GM23338 (cell line): ENCODE measurements around the gene BPIFB2. TPM values are rescaled to one million over a fixed set of nuclear protein-coding genes. Genes with fewer than 3 reads are reported as not detected.

Source experiments
- ATAC-seq: fragments of 200-7000 bp; cut with Tn5 transposase; 3 replicates; pipeline ENCODE4 v1.9.1; 2020
- DNase-seq: peaks from one replicate; pipeline ENCODE4 v3.0.0-alpha.2; 2015; ENCODE audit warnings: low spot score
- H2AFZ ChIP-seq: fragments of 200-600 bp; sonication (generic); 2 replicates; pipeline ENCODE4 v1.8.0; 2016; ENCODE audit warnings: antibody characterized with exemption, mild to moderate bottlenecking, moderate library complexity
- H3F3A ChIP-seq: fragments of 200-600 bp; sonication (generic); replicated peaks from 2 replicates; pipeline ENCODE4 v1.8.0; 2017; ENCODE audit warnings: antibody characterized with exemption, mixed run types, low read depth
- H3K27ac ChIP-seq: fragments of 200-600 bp; sonication (generic); 2 replicates; pipeline ENCODE4 v1.6.1; 2016; ENCODE audit warnings: low read depth
- H3K27me3 ChIP-seq: fragments of 200-600 bp; sonication (generic); 2 replicates; pipeline ENCODE4 v1.8.0; 2016; ENCODE audit warnings: mild to moderate bottlenecking, mixed run types, moderate library complexity; ENCODE audit not compliant: insufficient read depth
- H3K36me3 ChIP-seq: fragments of 200-600 bp; sonication (generic); 2 replicates; pipeline ENCODE4 v1.8.0; 2016; ENCODE audit warnings: mild to moderate bottlenecking; ENCODE audit not compliant: insufficient read depth
- H3K4me1 ChIP-seq: fragments of 200-600 bp; sonication (generic); 2 replicates; pipeline ENCODE4 v1.8.0; 2016; ENCODE audit warnings: mild to moderate bottlenecking, moderate library complexity; ENCODE audit not compliant: insufficient read depth
- H3K4me2 ChIP-seq: fragments of 200-600 bp; sonication (generic); 2 replicates; pipeline ENCODE4 v1.7.1; 2017; ENCODE audit warnings: mixed run types
- H3K4me3 ChIP-seq: fragments of 200-600 bp; sonication (generic); 2 replicates; pipeline ENCODE4 v1.6.1; 2016; ENCODE audit warnings: mixed run types
- H3K79me2 ChIP-seq: fragments of 200-600 bp; sonication (generic); replicated peaks from 2 replicates; pipeline ENCODE4 v1.8.0; 2017; ENCODE audit warnings: mild to moderate bottlenecking; ENCODE audit not compliant: insufficient read depth
- H3K9me2 ChIP-seq: fragments of 200-600 bp; sonication (generic); 2 replicates; pipeline ENCODE4 v1.8.0; 2017; ENCODE audit not compliant: insufficient read depth
- H4K20me1 ChIP-seq: fragments of 200-600 bp; sonication (generic); replicated peaks from 2 replicates; pipeline ENCODE4 v1.8.0; 2017; ENCODE audit warnings: mild to moderate bottlenecking; ENCODE audit not compliant: insufficient read depth
- H3K27ac Mint-ChIP-seq: 2 replicates; pipeline ENCODE4 v1.8.0; 2020; ENCODE audit warnings: inconsistent platforms, mild to moderate bottlenecking, moderate library complexity, mixed read lengths
- H3K27me3 Mint-ChIP-seq: 3 replicates; pipeline ENCODE4 v1.8.0; 2022; ENCODE audit warnings: low read depth, mild to moderate bottlenecking, moderate library complexity, mixed read lengths, inconsistent platforms; ENCODE audit not compliant: insufficient read depth, poor library complexity
- H3K36me3 Mint-ChIP-seq: 3 replicates; pipeline ENCODE4 v1.8.0; 2021; ENCODE audit warnings: low read depth, mild to moderate bottlenecking, inconsistent platforms, moderate library complexity, mixed read lengths
- H3K4me1 Mint-ChIP-seq: 3 replicates; pipeline ENCODE4 v1.8.0; 2020; ENCODE audit warnings: mild to moderate bottlenecking, inconsistent platforms, mixed read lengths
- H3K4me3 Mint-ChIP-seq: 3 replicates; pipeline ENCODE4 v1.8.0; 2021; ENCODE audit warnings: moderate library complexity, mild to moderate bottlenecking, inconsistent platforms, mixed read lengths
- H3K9me3 Mint-ChIP-seq: 3 replicates; pipeline ENCODE4 v1.8.0; 2020; ENCODE audit warnings: moderate library complexity, mild to moderate bottlenecking, inconsistent platforms, mixed read lengths
- CREB1 ChIP-seq: fragments of 250-450 bp; sonication (Bioruptor Pico); IDR thresholded peaks from 2 replicates; pipeline ENCODE4 v1.5.0; 2020; ENCODE audit warnings: low read depth, mild to moderate bottlenecking, moderate library complexity
- EZH2 ChIP-seq: fragments of 200-600 bp; sonication (generic); IDR thresholded peaks from one replicate; pipeline ENCODE4 v1.8.0; 2017; ENCODE audit warnings: antibody characterized with exemption, mild to moderate bottlenecking, low read depth; ENCODE audit not compliant: unreplicated experiment
- EZH2phosphoT487 ChIP-seq: fragments of 200-600 bp; sonication (generic); IDR thresholded peaks from one replicate; pipeline ENCODE4 v1.8.1; 2018; ENCODE audit warnings: antibody characterized with exemption; ENCODE audit not compliant: unreplicated experiment
- JUNB ChIP-seq: IDR thresholded peaks from one replicate; pipeline ENCODE4 v1.6.1; 2016; ENCODE audit warnings: antibody characterized with exemption; ENCODE audit not compliant: unreplicated experiment
- NANOG ChIP-seq: IDR thresholded peaks from 2 replicates; pipeline ENCODE4 v1.6.1; 2016; ENCODE audit warnings: antibody characterized with exemption, borderline replicate concordance
- POLR2AphosphoS5 ChIP-seq: IDR thresholded peaks from 2 replicates; pipeline ENCODE4 v1.6.1; 2016; ENCODE audit warnings: antibody characterized with exemption, low read depth
- STAT1 ChIP-seq: IDR thresholded peaks from one replicate; pipeline ENCODE4 v1.6.1; 2016; ENCODE audit warnings: antibody characterized with exemption; ENCODE audit not compliant: unreplicated experiment
- ZNF114 ChIP-seq: fragments of 250-450 bp; sonication (Bioruptor Pico); IDR thresholded peaks from 2 replicates; pipeline ENCODE4 v1.5.0; 2020; ENCODE audit warnings: mild to moderate bottlenecking, moderate library complexity
- ZNF331 ChIP-seq: fragments of 250-450 bp; sonication (Bioruptor Pico); IDR thresholded peaks from 2 replicates; pipeline ENCODE4 v1.5.0; 2020; ENCODE audit warnings: low read depth, mild to moderate bottlenecking, moderate library complexity
- polyA plus RNA-seq: library from polyadenylated mRNA; unstranded; fragments of >200 nt; fragmentation: Nextera tagmentation; extraction: Ambion mirVana; gene quantifications from 2 replicates; pipeline ENCODE4 v1.2.1, GENCODE V29; 2016
- total RNA-seq: library from RNA; depleted of rRNA; stranded (reverse); fragments of >200 nt; shearing (Covaris generic); gene quantifications from 2 replicates; pipeline ENCODE4 v1.2.3, GENCODE V29; 2014
- TF ChIP-seq, protein P1 (sequence below), 2 experiments: fragments of 200-600 bp in 1 of 2; sonication (generic) in 1 of 2; conservative IDR thresholded peaks; 2 replicates each; pipeline versions ENCODE4 v1.5.1 to v1.6.1; 2016 to 2017; ENCODE audit warnings: antibody characterized with exemption in 2 of 2, low read depth in 2 of 2, mild to moderate bottlenecking in 2 of 2, moderate library complexity in 1 of 2
- TF ChIP-seq, protein P2 (sequence below): IDR thresholded peaks from one replicate; pipeline ENCODE4 v1.6.1; 2018; ENCODE audit warnings: antibody characterized with exemption; ENCODE audit not compliant: unreplicated experiment
- TF ChIP-seq, protein P3 (sequence below): fragments of 250-450 bp; sonication (Bioruptor Pico); IDR thresholded peaks from 2 replicates; pipeline ENCODE4 v1.5.0; 2020; ENCODE audit warnings: mild to moderate bottlenecking, moderate library complexity

Gene BPIFB2
- total and polyA plus RNA-seq, 2 experiments from 2014 or later: not detected

DNA sequence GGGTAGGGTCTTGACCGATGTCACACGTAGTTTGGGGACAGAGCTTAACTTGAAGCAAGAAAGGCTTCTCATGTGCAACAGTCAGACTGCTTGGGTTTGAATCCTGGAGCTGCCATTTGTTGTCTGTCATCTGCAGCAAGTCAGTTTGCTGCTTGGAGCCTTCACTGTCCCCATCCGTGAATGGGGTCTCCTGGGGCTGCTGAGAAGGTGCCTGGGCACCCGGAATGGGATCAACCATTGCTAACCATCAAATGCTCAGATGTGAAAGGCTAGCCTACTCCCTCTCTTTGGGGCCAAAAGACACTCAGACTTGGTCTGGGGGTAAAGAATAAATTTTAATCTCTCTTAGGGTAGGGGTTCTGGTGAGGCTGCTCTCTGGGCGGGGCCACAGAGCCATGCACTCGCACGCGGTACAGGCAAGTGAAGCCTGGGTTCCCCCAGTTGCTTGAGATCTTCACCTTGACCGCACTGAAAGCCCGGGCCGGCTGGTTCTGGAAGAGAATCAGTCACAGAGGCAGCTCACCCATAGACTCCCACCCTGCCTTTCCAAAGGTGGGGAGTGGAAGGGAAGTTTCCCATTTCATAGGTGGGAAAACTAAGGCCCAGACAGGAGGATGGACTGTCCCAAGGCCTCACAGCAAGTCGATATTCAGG is 23.9 kb upstream of the BPIFB2 start:
- DNase-seq (no peak), ATAC-seq (no peak)
- Histone ChIP-seq H3K79me2 (no peaks in the 10 kb centered on the region), H2AFZ (peak overlapping the region; percentile 56; the same call in 1 of the 2 replicates), H3K9me2 (no peaks in the 10 kb centered on the region), H3K27me3 (no peaks in the 10 kb centered on the region), H3K27ac (no peak overlapping the region), H3K4me1 (no peaks in the 10 kb centered on the region), H3K4me2 (no peak overlapping the region), H3K4me3 (no peak overlapping the region), H4K20me1 (no peaks in the 10 kb centered on the region), H3K36me3 (no peaks in the 10 kb centered on the region), H3F3A (no peaks in the 10 kb centered on the region)
- H3K36me3 Mint-ChIP-seq: no peaks in the 10 kb centered on the region
- TF ChIP-seq, protein P1, sequence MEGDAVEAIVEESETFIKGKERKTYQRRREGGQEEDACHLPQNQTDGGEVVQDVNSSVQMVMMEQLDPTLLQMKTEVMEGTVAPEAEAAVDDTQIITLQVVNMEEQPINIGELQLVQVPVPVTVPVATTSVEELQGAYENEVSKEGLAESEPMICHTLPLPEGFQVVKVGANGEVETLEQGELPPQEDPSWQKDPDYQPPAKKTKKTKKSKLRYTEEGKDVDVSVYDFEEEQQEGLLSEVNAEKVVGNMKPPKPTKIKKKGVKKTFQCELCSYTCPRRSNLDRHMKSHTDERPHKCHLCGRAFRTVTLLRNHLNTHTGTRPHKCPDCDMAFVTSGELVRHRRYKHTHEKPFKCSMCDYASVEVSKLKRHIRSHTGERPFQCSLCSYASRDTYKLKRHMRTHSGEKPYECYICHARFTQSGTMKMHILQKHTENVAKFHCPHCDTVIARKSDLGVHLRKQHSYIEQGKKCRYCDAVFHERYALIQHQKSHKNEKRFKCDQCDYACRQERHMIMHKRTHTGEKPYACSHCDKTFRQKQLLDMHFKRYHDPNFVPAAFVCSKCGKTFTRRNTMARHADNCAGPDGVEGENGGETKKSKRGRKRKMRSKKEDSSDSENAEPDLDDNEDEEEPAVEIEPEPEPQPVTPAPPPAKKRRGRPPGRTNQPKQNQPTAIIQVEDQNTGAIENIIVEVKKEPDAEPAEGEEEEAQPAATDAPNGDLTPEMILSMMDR (conservative IDR thresholded peaks at IDR 0.05; ENCODE audit: low read depth in 2 of 2): no peak
- TF ChIP-seq EZH2 (no peak), NANOG (no peak), STAT1 (no peak), JUNB (no peak), EZH2phosphoT487 (no peak), POLR2AphosphoS5 (no peak), CREB1 (no peak), ZNF331 (no peak), ZNF114 (CRISPR knock-in tag) (no peak)
- TF ChIP-seq, protein P2, sequence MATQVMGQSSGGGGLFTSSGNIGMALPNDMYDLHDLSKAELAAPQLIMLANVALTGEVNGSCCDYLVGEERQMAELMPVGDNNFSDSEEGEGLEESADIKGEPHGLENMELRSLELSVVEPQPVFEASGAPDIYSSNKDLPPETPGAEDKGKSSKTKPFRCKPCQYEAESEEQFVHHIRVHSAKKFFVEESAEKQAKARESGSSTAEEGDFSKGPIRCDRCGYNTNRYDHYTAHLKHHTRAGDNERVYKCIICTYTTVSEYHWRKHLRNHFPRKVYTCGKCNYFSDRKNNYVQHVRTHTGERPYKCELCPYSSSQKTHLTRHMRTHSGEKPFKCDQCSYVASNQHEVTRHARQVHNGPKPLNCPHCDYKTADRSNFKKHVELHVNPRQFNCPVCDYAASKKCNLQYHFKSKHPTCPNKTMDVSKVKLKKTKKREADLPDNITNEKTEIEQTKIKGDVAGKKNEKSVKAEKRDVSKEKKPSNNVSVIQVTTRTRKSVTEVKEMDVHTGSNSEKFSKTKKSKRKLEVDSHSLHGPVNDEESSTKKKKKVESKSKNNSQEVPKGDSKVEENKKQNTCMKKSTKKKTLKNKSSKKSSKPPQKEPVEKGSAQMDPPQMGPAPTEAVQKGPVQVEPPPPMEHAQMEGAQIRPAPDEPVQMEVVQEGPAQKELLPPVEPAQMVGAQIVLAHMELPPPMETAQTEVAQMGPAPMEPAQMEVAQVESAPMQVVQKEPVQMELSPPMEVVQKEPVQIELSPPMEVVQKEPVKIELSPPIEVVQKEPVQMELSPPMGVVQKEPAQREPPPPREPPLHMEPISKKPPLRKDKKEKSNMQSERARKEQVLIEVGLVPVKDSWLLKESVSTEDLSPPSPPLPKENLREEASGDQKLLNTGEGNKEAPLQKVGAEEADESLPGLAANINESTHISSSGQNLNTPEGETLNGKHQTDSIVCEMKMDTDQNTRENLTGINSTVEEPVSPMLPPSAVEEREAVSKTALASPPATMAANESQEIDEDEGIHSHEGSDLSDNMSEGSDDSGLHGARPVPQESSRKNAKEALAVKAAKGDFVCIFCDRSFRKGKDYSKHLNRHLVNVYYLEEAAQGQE: no peak
- TF ChIP-seq, protein P3, sequence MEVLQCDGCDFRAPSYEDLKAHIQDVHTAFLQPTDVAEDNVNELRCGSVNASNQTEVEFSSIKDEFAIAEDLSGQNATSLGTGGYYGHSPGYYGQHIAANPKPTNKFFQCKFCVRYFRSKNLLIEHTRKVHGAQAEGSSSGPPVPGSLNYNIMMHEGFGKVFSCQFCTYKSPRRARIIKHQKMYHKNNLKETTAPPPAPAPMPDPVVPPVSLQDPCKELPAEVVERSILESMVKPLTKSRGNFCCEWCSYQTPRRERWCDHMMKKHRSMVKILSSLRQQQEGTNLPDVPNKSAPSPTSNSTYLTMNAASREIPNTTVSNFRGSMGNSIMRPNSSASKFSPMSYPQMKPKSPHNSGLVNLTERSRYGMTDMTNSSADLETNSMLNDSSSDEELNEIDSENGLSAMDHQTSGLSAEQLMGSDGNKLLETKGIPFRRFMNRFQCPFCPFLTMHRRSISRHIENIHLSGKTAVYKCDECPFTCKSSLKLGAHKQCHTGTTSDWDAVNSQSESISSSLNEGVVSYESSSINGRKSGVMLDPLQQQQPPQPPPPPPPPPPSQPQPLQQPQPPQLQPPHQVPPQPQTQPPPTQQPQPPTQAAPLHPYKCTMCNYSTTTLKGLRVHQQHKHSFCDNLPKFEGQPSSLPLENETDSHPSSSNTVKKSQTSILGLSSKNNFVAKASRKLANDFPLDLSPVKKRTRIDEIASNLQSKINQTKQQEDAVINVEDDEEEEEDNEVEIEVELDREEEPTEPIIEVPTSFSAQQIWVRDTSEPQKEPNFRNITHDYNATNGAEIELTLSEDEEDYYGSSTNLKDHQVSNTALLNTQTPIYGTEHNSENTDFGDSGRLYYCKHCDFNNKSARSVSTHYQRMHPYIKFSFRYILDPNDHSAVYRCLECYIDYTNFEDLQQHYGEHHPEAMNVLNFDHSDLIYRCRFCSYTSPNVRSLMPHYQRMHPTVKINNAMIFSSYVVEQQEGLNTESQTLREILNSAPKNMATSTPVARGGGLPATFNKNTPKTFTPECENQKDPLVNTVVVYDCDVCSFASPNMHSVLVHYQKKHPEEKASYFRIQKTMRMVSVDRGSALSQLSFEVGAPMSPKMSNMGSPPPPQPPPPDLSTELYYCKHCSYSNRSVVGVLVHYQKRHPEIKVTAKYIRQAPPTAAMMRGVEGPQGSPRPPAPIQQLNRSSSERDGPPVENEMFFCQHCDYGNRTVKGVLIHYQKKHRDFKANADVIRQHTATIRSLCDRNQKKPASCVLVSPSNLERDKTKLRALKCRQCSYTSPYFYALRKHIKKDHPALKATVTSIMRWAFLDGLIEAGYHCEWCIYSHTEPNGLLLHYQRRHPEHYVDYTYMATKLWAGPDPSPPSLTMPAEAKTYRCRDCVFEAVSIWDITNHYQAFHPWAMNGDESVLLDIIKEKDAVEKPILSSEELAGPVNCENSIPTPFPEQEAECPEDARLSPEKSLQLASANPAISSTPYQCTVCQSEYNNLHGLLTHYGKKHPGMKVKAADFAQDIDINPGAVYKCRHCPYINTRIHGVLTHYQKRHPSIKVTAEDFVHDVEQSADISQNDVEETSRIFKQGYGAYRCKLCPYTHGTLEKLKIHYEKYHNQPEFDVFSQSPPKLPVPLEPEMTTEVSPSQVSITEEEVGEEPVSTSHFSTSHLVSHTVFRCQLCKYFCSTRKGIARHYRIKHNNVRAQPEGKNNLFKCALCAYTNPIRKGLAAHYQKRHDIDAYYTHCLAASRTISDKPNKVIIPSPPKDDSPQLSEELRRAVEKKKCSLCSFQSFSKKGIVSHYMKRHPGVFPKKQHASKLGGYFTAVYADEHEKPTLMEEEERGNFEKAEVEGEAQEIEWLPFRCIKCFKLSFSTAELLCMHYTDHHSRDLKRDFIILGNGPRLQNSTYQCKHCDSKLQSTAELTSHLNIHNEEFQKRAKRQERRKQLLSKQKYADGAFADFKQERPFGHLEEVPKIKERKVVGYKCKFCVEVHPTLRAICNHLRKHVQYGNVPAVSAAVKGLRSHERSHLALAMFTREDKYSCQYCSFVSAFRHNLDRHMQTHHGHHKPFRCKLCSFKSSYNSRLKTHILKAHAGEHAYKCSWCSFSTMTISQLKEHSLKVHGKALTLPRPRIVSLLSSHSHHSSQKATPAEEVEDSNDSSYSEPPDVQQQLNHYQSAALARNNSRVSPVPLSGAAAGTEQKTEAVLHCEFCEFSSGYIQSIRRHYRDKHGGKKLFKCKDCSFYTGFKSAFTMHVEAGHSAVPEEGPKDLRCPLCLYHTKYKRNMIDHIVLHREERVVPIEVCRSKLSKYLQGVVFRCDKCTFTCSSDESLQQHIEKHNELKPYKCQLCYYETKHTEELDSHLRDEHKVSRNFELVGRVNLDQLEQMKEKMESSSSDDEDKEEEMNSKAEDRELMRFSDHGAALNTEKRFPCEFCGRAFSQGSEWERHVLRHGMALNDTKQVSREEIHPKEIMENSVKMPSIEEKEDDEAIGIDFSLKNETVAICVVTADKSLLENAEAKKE (CRISPR knock-in tag): no peak
- no peaks in the 10 kb centered on the region; the same call in 2 of the 3 replicates for H3K4me1 Mint-ChIP-seq
- no peak overlapping the region for H3K4me3 Mint-ChIP-seq
- H3K27ac Mint-ChIP-seq: no peak overlapping the region
- H3K27me3 Mint-ChIP-seq: peaks cover 13% of the 10 kb centered on the region
- no peaks in the 10 kb centered on the region for H3K9me3 Mint-ChIP-seq
